LNCAP (cell line): ENCODE data around the gene VPS39.

Source experiments
- TF ChIP-seq, protein P1 (sequence below): fragments of 450-650 bp; IDR thresholded peaks from 2 replicates; pipeline ENCODE4 v1.5.1; 2017; ENCODE audit warnings: mild to moderate bottlenecking

Gene VPS39

DNA sequence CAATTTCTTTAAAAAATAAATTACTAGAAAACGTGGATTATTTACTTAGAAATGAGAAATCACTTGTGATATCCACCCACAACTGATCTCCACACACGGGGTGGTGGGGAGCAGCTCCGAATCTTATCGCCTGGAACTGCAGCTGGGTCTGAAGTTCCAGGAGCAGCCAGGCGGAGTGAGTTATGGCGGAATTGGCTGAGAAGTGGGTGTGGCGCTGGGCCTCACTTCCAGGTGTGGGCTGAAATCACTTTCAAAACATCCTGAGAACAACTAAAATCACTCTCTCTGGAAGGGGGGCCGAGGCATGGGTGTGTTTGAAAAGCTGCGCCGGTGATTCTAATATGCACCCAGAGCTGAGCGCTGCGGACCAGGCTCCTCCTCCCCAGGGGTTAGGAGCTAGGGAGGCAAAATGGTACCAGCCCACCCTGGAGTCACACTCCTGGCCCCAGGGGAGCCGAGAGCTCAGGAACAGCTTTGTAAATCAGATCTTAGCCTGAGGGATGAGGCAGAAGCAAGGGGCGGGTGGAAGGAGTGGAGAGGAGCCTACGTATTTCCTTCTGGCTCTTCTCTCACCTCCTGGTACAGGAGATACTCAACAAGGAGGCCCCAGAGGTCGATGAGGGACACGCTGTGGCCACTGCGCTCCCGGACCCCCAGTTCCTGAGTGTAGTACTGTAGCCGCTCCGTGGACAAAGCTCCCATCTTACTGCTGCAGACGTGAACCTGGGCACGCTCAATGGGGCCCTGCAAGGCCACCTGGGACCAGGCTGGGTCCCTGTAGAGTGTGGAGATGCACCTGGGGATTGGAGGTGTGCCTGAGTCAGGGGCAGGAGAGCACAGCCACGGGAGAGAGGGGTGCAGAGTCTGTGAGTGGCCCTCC, 61.3 kb downstream of the VPS39 start:
- TF ChIP-seq, protein P1, sequence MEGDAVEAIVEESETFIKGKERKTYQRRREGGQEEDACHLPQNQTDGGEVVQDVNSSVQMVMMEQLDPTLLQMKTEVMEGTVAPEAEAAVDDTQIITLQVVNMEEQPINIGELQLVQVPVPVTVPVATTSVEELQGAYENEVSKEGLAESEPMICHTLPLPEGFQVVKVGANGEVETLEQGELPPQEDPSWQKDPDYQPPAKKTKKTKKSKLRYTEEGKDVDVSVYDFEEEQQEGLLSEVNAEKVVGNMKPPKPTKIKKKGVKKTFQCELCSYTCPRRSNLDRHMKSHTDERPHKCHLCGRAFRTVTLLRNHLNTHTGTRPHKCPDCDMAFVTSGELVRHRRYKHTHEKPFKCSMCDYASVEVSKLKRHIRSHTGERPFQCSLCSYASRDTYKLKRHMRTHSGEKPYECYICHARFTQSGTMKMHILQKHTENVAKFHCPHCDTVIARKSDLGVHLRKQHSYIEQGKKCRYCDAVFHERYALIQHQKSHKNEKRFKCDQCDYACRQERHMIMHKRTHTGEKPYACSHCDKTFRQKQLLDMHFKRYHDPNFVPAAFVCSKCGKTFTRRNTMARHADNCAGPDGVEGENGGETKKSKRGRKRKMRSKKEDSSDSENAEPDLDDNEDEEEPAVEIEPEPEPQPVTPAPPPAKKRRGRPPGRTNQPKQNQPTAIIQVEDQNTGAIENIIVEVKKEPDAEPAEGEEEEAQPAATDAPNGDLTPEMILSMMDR = no peak

DNA sequence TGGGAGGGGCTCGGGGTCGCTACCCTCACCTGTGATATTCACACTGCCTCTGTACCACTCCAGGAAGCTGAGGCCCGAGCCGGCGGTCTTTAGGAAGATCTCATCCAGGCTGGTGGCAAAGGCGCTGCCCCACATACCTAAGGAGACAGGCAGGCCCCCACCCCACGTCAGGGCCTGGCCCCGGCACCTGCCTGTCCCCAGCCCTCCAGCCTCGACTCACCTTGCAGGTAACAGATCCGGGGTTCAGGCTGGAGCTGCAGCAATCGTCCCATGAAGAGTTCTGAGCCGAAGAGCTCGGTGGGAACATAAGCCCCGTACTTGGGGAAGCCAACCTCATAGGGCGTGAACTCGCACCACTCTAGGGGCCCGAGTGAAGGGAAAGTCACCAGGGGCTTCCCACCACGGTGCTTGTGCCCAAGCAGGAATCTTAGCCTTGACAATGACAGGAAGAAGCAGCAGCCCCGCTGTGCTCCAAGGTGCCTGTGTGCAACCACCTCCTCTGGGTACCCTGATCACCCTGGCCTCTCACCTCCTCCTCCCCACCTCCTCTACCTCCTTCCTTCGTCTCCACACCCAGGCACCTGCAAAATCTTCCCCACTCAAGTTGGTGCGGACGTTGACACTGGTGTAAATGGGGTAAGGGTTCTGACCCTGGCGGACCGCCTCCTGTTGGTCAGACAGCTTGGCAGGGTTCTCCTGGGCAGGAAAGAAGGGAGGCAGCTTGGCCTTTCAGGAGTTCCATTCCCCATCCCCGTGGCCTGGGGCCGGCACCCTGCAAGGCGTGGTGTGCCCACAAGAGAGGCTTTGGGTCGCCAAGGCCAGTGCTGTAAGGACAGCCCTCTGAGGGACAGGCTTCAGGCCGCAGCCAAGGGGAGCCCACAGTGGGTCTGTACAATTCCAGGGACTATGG, 62.3 kb downstream of the VPS39 start:
- TF ChIP-seq, protein P1 = no peak

DNA sequence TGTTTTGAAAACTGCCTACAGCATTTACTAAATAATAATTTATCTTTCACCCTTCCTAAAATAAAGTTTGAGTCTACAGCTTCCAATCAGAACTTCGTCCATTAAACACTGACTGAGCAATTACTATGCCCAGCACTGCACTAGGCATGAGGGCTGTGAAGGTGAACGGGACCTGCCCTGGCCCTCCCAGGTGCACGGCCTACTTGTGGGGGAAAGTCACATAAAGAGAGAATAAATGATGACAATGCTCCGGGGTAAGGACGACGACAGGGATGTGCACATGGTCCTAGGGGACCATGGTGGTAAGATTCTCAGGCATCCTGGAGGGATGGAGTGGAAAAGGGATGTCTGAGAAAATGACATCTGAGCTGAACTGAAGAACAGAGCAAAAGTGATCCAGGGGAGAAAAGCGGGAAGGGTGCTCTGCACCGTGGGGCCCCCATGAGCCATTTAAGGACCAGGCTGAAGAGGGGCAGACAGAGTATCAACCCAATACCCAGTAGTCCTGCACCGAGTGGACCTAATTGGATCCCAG, 63.2 kb downstream of the VPS39 start:
- TF ChIP-seq, protein P1 = no peak

DNA sequence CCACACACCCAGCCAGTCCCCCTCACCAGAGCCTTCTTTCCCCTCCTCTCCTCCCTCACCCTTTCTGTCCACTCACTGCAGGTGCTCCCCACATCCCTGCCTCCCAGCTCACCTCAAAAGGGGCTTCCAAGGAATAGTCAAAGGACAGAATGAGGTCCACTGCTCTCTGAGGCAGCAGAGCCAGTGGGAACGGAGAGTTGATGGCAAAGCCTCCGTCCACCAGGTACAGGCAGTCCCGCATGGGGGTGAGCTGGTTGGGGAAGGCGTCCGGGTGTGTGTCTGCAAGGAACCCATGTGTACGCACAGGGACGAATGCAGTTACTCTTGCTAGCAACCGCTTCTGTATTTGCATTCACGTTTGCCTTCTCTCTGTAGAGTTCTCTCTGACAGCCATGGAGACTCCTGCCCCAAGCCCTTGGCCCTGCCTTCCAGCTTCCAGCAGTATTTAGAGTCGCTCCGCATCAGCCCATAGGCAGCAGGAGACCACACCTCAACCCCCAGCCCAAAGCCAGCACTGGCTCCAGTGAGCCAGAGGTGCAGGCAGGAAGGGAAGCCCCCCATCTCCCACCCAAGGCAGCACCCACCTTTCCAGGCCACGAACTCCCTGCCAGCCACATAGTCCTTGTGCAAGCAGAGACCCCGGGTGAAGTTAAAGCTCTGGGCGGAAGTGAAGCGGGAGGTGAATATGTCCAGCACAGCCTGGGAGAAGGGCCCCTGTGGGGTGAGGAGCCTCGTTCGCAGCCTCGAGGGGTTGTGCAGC, 64.1 kb downstream of the VPS39 start:
- TF ChIP-seq, protein P1 = no peak

DNA sequence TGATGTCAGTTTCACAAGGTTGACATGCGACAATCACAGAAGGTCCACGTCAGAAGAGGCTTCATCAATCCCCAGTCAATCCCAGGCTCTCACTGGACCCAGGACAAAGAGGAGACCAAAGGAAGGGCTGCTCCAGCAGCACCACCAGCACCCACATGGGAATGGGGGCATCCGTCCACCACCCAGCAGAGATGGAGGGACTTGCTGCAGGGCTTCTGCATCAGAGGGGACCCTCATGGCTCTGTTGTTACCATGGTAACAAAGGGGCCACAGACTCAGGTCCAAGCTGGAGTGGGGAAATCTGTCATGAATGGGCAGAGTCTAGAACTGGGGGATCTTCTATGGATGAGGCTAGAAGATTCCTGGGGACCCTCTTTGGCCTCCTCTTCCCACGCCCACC, 64.7 kb downstream of the VPS39 start:
- TF ChIP-seq, protein P1 = no peak

DNA sequence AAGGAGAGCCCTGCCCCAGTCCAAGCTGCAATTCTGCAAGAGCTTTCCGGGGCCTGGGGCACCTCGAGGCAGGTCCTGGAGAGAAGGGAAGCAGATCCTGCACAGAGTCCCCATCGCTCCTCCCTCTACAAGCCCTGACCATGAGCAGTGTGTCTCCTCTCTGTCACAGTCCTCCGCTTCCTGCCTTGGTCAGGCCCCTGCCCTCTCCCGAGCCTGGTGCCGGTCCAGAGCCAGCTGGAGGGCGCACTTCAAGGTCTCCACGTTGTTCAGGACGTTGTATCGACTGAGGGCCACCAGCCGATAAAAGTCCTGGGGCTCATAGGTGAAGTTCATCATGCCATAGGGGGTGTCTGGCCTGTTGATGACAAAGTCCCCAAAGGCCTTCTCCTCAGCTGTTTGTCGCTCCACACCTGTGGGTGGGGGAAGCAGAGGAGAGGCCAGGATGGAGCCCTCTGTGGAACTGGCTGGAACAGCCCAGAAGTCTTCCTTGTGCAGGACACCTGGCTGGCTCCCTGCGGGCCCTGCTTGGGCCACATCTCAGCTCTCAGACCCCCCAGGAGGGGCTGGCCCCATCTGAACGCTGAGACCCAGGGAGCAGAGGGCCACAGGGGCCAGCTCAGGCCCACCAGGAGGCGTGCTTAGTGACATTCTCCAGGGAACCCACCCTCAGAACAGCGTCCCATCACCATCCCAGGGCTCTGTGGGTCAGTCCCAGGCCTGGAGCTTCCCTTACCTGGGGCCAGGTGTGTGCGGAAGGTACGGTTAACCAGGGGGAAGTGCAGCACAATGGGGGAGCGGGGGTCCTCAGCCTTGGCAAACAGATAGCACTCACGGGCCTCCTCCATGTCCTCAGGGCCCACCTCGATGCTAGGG, 66.1 kb downstream of the VPS39 start:
- TF ChIP-seq, protein P1 = no peak
